NB4 (cell line): ENCODE measurements around the gene IFT20.

Experiments used
- MYC ChIP-seq: IDR thresholded peaks from 2 replicates; pipeline ENCODE4 v1.6.1; 2011; ENCODE audit warnings: low read depth, low read length
- POLR2A ChIP-seq: IDR thresholded peaks from 2 replicates; pipeline ENCODE4 v1.6.1; 2011; ENCODE audit warnings: mild to moderate bottlenecking; ENCODE audit not compliant: insufficient read length; ENCODE audit errors: extremely low read depth
- TF ChIP-seq, protein P1 (sequence below): IDR thresholded peaks from one replicate; pipeline ENCODE4 v1.5.1; 2012; ENCODE audit warnings: low read depth, low read length
- TF ChIP-seq, protein P2 (sequence below): IDR thresholded peaks from 2 replicates; pipeline ENCODE4 v1.6.1; 2011; ENCODE audit warnings: low read depth, low read length

DNA sequence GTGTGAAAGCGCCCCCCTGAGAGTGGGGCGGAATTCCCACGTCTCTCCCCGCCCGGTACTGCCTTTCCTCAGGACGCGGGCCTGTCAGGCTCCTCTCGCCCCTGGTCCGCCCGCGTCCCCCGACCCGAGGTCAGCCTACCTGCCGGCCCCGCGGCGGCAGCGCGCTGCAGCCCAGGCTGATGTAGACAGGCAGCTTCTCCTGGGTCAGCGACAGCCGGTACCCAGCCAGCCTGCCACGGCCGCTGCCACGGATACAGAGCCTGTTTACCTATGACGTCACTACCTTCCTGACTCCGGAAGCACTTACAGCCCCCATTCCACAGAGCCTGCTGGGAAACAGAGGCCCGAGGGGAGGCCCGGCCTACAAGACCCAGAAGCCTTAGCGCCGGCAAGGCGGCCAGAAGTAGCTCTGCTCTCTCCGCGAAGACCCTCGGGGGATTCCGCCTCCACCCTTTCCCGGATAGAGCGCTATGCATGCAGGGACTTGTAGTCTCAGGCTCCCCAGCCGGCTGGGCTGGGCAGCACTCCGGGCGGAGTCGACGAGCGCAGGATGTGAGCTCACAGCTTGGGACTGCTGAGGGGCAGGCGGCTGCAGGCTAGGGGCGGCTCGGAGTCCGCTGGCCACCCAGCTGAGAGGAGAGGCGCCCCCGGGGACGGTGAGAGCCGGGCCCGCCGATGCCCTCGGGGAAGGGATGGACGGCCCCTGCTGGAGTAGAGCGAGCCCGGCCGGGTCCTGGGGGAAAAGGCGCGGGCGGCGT is at the start of gene IFT20, which contains the start of gene TNFAIP1:
- TF ChIP-seq, protein P1, sequence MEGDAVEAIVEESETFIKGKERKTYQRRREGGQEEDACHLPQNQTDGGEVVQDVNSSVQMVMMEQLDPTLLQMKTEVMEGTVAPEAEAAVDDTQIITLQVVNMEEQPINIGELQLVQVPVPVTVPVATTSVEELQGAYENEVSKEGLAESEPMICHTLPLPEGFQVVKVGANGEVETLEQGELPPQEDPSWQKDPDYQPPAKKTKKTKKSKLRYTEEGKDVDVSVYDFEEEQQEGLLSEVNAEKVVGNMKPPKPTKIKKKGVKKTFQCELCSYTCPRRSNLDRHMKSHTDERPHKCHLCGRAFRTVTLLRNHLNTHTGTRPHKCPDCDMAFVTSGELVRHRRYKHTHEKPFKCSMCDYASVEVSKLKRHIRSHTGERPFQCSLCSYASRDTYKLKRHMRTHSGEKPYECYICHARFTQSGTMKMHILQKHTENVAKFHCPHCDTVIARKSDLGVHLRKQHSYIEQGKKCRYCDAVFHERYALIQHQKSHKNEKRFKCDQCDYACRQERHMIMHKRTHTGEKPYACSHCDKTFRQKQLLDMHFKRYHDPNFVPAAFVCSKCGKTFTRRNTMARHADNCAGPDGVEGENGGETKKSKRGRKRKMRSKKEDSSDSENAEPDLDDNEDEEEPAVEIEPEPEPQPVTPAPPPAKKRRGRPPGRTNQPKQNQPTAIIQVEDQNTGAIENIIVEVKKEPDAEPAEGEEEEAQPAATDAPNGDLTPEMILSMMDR: no peak
- peak; percentile 48 for TF ChIP-seq POLR2A
- TF ChIP-seq, protein P2, sequence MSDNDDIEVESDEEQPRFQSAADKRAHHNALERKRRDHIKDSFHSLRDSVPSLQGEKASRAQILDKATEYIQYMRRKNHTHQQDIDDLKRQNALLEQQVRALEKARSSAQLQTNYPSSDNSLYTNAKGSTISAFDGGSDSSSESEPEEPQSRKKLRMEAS: peak; percentile 57; the same call in 1 of the 2 replicates
- 0 out of 2 replicates have a peak, but pooled peaks have one; percentile 25 for TF ChIP-seq MYC
